Hepatocyte (in vitro differentiated cells): ENCODE data around the gene CTNNA1. TPM values are rescaled to one million over a fixed set of nuclear protein-coding genes. Genes with fewer than 3 reads are reported as not detected.

Experiments used
- DNase-seq: peaks from one replicate; pipeline ENCODE4 v3.0.0-alpha.2; 2016; ENCODE audit warnings: low spot score
- H2AFZ ChIP-seq: fragments of 200-600 bp; sonication (generic); 2 replicates; pipeline ENCODE4 v1.6.0; 2016; ENCODE audit warnings: antibody characterized with exemption, mild to moderate bottlenecking
- H3K27ac ChIP-seq: fragments of 200-600 bp; sonication (generic); 2 replicates; pipeline ENCODE4 v1.5.1; 2016; ENCODE audit warnings: mild to moderate bottlenecking
- H3K27me3 ChIP-seq: fragments of 200-600 bp; sonication (generic); 2 replicates; pipeline ENCODE4 v1.6.1; 2016
- H3K36me3 ChIP-seq: fragments of 200-600 bp; sonication (generic); replicated peaks from 2 replicates; pipeline ENCODE4 v1.5.1; 2016; ENCODE audit warnings: low read depth; ENCODE audit not compliant: insufficient read depth
- H3K4me1 ChIP-seq: fragments of 200-600 bp; sonication (generic); 2 replicates; pipeline ENCODE4 v1.5.1; 2016; ENCODE audit warnings: mild to moderate bottlenecking, moderate library complexity; ENCODE audit not compliant: insufficient read depth
- H3K4me2 ChIP-seq: fragments of 200-600 bp; sonication (generic); 2 replicates; pipeline ENCODE4 v1.6.0; 2016
- H3K4me3 ChIP-seq: fragments of 200-600 bp; sonication (generic); 2 replicates; pipeline ENCODE4 v1.5.1; 2016; ENCODE audit warnings: mild to moderate bottlenecking
- H3K79me2 ChIP-seq: fragments of 200-600 bp; sonication (generic); 2 replicates; pipeline ENCODE4 v1.6.0; 2017; ENCODE audit warnings: mild to moderate bottlenecking
- H3K9me2 ChIP-seq: fragments of 200-600 bp; sonication (generic); replicated peaks from 2 replicates; pipeline ENCODE4 v1.6.0; 2017; ENCODE audit warnings: mild to moderate bottlenecking; ENCODE audit not compliant: insufficient read depth
- H3K9me3 ChIP-seq: fragments of 200-600 bp; sonication (generic); 2 replicates; pipeline ENCODE4 v1.5.1; 2016; ENCODE audit warnings: low read depth, mild to moderate bottlenecking
- H4K20me1 ChIP-seq: fragments of 200-600 bp; sonication (generic); 2 replicates; pipeline ENCODE4 v1.6.0; 2016; ENCODE audit warnings: mild to moderate bottlenecking; ENCODE audit not compliant: insufficient read depth, poor library complexity, severe bottlenecking
- CTCF ChIP-seq: fragments of 200-600 bp; sonication (generic); IDR thresholded peaks from 2 replicates; pipeline ENCODE4 v1.5.1; 2016; ENCODE audit warnings: antibody characterized with exemption, mild to moderate bottlenecking; ENCODE audit not compliant: poor library complexity
- EZH2 ChIP-seq: fragments of 200-600 bp; sonication (generic); IDR thresholded peaks from 2 replicates; pipeline ENCODE4 v1.6.1; 2016; ENCODE audit warnings: antibody characterized with exemption, mild to moderate bottlenecking, borderline replicate concordance
- EZH2phosphoT487 ChIP-seq: fragments of 200-600 bp; sonication (generic); IDR thresholded peaks from one replicate; pipeline ENCODE4 v1.6.1; 2018; ENCODE audit warnings: antibody characterized with exemption, mild to moderate bottlenecking, low read depth, moderate library complexity; ENCODE audit not compliant: unreplicated experiment, severe bottlenecking
- WGBS: methylation state at CpG from one replicate; pipeline ENCODE4 v1.1.6; 2016; ENCODE audit warnings: low lambda C conversion rate; ENCODE audit errors: missing lambda C conversion rate; 5-methylcytosine and 5-hydroxymethylcytosine counted together
- polyA plus RNA-seq: library from polyadenylated mRNA; unstranded; fragments of >200 nt; fragmentation: Nextera tagmentation; extraction: Ambion mirVana; gene quantifications from 2 replicates; pipeline ENCODE4 v1.2.1, GENCODE V29; 2016
- total RNA-seq: library from RNA; depleted of rRNA; stranded (reverse); fragments of >200 nt; gene quantifications from 2 replicates; pipeline ENCODE4 v1.2.3, GENCODE V29; 2014

CTNNA1 gene
- total and polyA plus RNA-seq, 2 experiments from 2014 or later, result 152 to 349 TPM

DNA sequence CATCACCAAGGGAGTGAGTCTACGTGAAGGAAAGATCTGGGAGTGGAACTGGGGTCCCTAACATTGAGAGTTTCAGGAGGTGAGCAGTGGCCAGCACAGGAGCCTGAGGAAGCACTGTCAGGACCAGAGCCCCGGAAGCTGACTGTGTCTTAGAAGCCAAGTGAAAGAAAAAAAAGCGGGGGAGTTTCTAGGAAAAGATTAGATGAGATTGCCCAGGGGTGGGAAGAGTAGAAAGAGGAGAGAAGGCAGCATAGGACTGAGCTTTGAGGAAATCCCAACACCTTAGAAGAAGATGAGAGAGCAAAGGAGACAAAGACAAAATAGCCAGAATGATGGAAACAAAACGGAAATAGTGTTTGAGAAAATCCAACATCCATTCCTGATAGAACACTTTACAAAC lies 158.9 kb downstream of the CTNNA1 start:
- Histone ChIP-seq H3K4me1 (no peaks in the 10 kb centered on the region), H3K36me3 (no peaks in the 10 kb centered on the region), H3K9me2 (no peaks in the 10 kb centered on the region), H4K20me1 (peaks cover 2% of the 10 kb centered on the region), H2AFZ (no peak overlapping the region), H3K4me2 (no peak overlapping the region), H3K9me3 (no peaks in the 10 kb centered on the region), H3K27me3 (no peaks in the 10 kb centered on the region), H3K79me2 (peaks cover 27% of the 10 kb centered on the region), H3K27ac (no peak overlapping the region), H3K4me3 (no peak overlapping the region)
- no peak for DNase-seq
- WGBS, result 98% methylated on average over 4 of the region's 4 CpGs
- no peak for TF ChIP-seq EZH2
- TF ChIP-seq EZH2phosphoT487, result no peak
- no peak for TF ChIP-seq CTCF

DNA sequence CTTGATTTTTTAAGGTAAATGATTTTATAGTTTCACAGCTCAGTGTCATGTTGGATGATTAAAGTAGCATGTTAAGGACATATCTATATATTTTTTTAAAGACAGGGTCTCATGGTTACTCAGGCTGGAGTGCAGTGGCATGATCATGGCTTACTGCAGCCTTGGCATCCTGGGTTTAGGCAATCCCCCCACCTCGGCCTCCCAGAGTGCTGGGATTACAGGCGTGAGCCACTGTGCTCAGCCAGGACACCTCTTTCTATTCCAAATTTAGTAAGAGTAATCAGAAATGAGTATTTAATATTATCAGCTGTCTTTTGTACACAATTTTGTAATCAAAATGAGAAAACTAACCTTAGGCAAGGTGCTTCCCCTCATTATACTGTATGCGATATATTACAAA lies 160.5 kb downstream of the CTNNA1 start:
- no peak overlapping the region for H2AFZ ChIP-seq

DNA sequence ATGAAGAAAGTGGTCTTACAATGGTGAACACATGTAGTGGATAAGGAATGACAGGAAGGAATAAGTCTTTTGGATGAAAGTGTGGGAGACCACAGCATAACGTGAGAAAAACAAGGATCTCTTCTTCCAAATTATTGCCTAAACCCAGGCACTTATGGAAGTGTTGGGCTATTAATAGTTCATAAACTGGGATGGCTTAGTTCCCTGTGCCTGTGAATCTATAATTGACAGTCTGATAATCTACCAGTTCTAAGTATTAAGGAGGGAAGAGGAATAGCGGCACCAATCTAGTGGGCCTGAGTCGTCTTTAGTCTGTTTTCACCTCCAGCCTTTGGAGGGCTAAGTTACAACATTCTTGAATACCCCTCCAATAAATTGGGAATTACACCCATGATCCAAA lies 161.1 kb downstream of the CTNNA1 start:
- H3K27me3 ChIP-seq, result no peaks in the 10 kb centered on the region
- no peaks in the 10 kb centered on the region for H4K20me1 ChIP-seq
- no peaks in the 10 kb centered on the region for H3K9me2 ChIP-seq
- no peak overlapping the region for H3K4me3 ChIP-seq
- no peaks in the 10 kb centered on the region for H3K36me3 ChIP-seq
- peaks cover 24% of the 10 kb centered on the region for H3K79me2 ChIP-seq
- H3K4me2 ChIP-seq, result no peak overlapping the region
- no peak overlapping the region for H3K27ac ChIP-seq
- H3K9me3 ChIP-seq, result no peaks in the 10 kb centered on the region
- TF ChIP-seq CTCF (no peak), EZH2 (no peak), EZH2phosphoT487 (no peak)
- WGBS, result 92% methylated on average over 3 of the region's 3 CpGs
- no peak for DNase-seq
- no peaks in the 10 kb centered on the region for H3K4me1 ChIP-seq
- no peak overlapping the region for H2AFZ ChIP-seq

More for the DNA sequence above, 160.5 kb downstream of the CTNNA1 start:
- Histone ChIP-seq H3K9me3 (no peaks in the 10 kb centered on the region), H3K27ac (no peak overlapping the region), H3K36me3 (no peaks in the 10 kb centered on the region), H3K9me2 (no peaks in the 10 kb centered on the region), H3K4me2 (no peak overlapping the region), H3K4me1 (no peaks in the 10 kb centered on the region), H4K20me1 (no peaks in the 10 kb centered on the region), H3K79me2 (peaks cover 26% of the 10 kb centered on the region), H3K4me3 (no peak overlapping the region), H3K27me3 (no peaks in the 10 kb centered on the region)
- 97% methylated on average over 3 of the region's 3 CpGs for WGBS
- no peak for TF ChIP-seq EZH2
- TF ChIP-seq EZH2phosphoT487, result no peak
- TF ChIP-seq CTCF, result no peak
- DNase-seq, result no peak

- no peak overlapping the region for H3K4me2 ChIP-seq
- no peak overlapping the region for H2AFZ ChIP-seq
- no peaks in the 10 kb centered on the region for H3K36me3 ChIP-seq
- peaks cover 8% of the 10 kb centered on the region for H4K20me1 ChIP-seq
- no peaks in the 10 kb centered on the region for H3K9me2 ChIP-seq
- peaks cover 37% of the 10 kb centered on the region for H3K79me2 ChIP-seq
- H3K4me3 ChIP-seq, result no peak overlapping the region
- whole genome bisulfite sequencing, result 79% methylated on average over 4 of the region's 4 CpGs
- H3K4me1 ChIP-seq, result no peaks in the 10 kb centered on the region
- H3K27ac ChIP-seq, result no peak overlapping the region
- no peaks in the 10 kb centered on the region for H3K9me3 ChIP-seq
- no peak for TF ChIP-seq EZH2phosphoT487
- TF ChIP-seq CTCF, result no peak
- TF ChIP-seq EZH2, result no peak
- H3K27me3 ChIP-seq, result no peaks in the 10 kb centered on the region
- no peak for DNase-seq
Observed at GRCh38 chr5:138918686-138919085, 165.5 kb downstream of the CTNNA1 start.
